ENCODE results near the gene PTPRK.

PTPRK gene

GRCh38 chr6:128541261-128541660, 20.9 kb upstream of the PTPRK start:
- TF ChIP-seq CTCF (IDR thresholded peaks at IDR 0.05; ENCODE audit: low read depth, low read length), result no peak
- no peak for DNase-seq (ENCODE audit: extremely low read depth, low read depth)

DNA sequence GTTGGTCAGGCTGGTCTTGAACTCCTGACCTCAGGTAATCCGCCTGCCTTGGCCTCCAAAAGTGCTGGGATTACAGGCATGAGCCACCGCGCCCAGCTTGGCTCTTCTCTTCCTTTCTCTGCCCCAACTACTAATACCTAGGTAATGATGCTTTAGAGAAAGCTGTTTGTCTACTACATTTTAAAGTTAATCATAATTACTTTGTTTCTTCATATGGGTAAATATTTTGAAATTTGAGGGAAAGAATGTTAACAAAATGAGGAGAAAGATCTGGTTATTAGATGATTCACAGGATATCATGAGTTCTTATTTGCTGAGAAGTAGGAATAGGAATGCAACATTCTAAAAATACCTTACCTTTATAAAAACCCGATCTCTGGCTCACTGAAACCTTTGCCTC, 18.4 kb upstream of the PTPRK start:
- no peak for TF ChIP-seq CTCF (IDR thresholded peaks at IDR 0.05; ENCODE audit: low read depth, low read length)
- no peak for DNase-seq (ENCODE audit: extremely low read depth, low read depth)

- TF ChIP-seq CTCF (IDR thresholded peaks at IDR 0.05; ENCODE audit: low read depth, low read length), result no peak
These were observed 12.4 kb upstream of the PTPRK start for GRCh38 chr6:128532827-128533226.

GRCh38 chr6:128532136-128532535, 11.7 kb upstream of the PTPRK start:
- TF ChIP-seq CTCF (IDR thresholded peaks at IDR 0.05; ENCODE audit: low read depth, low read length), result no peak
- DNase-seq (ENCODE audit: extremely low read depth, low read depth), result no peak

More at GRCh38 chr6:128532827-128533226, 12.4 kb upstream of the PTPRK start:
- DNase-seq (ENCODE audit: extremely low read depth, low read depth), result no peak

- TF ChIP-seq CTCF (IDR thresholded peaks at IDR 0.05; ENCODE audit: low read depth, low read length), result no peak
- no peak for DNase-seq (ENCODE audit: extremely low read depth, low read depth)
These were observed 11.3 kb upstream of the PTPRK start for GRCh38 chr6:128531696-128532095.

GRCh38 chr6:128528241-128528640, 7.8 kb upstream of the PTPRK start:
- no peak for DNase-seq (ENCODE audit: extremely low read depth, low read depth)

GRCh38 chr6:128527375-128527774, 7.0 kb upstream of the PTPRK start:
- DNase-seq (ENCODE audit: extremely low read depth, low read depth), result no peak
- TF ChIP-seq CTCF (IDR thresholded peaks at IDR 0.05; ENCODE audit: low read depth, low read length), result no peak

More at GRCh38 chr6:128528241-128528640, 7.8 kb upstream of the PTPRK start:
- TF ChIP-seq CTCF (IDR thresholded peaks at IDR 0.05; ENCODE audit: low read depth, low read length), result no peak

All from AG09319 (cell line).